Stomach (tissue), 9 donors: ENCODE results near the gene SSTR5. TPM values are rescaled to one million over a fixed set of nuclear protein-coding genes. Genes with fewer than 3 reads are reported as not detected.

Source experiments
- DNase-seq, 2 donors: peaks; one replicate each; pipeline versions ENCODE4 v3.0.0 to v3.0.0-alpha.2; 2013 to 2019
- H3K27ac ChIP-seq, 5 donors: fragments of 200-600 bp in 4 of 5; sonication (generic) in 4 of 5; one replicate each; pipeline ENCODE4 v1.5.1; 2013 to 2019; ENCODE audit warnings: mild to moderate bottlenecking in 1 of 5, moderate library complexity in 1 of 5
- H3K27me3 ChIP-seq, 3 donors: fragments of 200-600 bp; sonication (generic); one replicate each; pipeline ENCODE4 v1.5.1; 2017 to 2019; ENCODE audit warnings: mixed run types in 1 of 3
- H3K36me3 ChIP-seq, 4 donors: fragments of 200-600 bp; sonication (generic); 1 replicate in 3 of 4; 2 replicates in 1 of 4; pipeline ENCODE4 v1.5.1; 2016 to 2019
- H3K4me1 ChIP-seq, 4 donors: fragments of 200-600 bp; sonication (generic); one replicate each; pipeline ENCODE4 v1.5.1; 2016 to 2019
- H3K4me3 ChIP-seq, 4 donors: fragments of 200-600 bp; sonication (generic) in 3 of 4; one replicate each; pipeline ENCODE4 v1.5.1; 2016 to 2019; ENCODE audit warnings: mild to moderate bottlenecking in 1 of 4
- H3K9me3 ChIP-seq, 4 donors: fragments of 200-600 bp; sonication (generic); one replicate each; pipeline ENCODE4 v1.5.1; 2016 to 2019
- CTCF ChIP-seq, 7 experiments: fragments of 450-650 bp in 4 of 7; fragments of 200-600 bp in 3 of 7; sonication (generic) in 3 of 7; IDR thresholded peaks; one replicate each; pipeline ENCODE4 v1.5.1; 2016 to 2019; ENCODE audit warnings: antibody characterized with exemption in 7 of 7, control low read depth in 2 of 7, mild to moderate bottlenecking in 1 of 7
- EP300 ChIP-seq: sonication (generic); formaldehyde crosslinking; IDR thresholded peaks from one replicate; pipeline ENCODE4 v1.6.1; 2017; ENCODE audit warnings: antibody characterized with exemption
- POLR2A ChIP-seq, 4 donors: fragments of 450-650 bp; IDR thresholded peaks; one replicate each; pipeline ENCODE4 v1.6.1; 2016; ENCODE audit warnings: antibody characterized with exemption in 4 of 4, control low read depth in 2 of 4, mild to moderate bottlenecking in 1 of 4, moderate library complexity in 1 of 4
- POLR2AphosphoS5 ChIP-seq, 3 donors: sonication (generic); formaldehyde crosslinking; IDR thresholded peaks; one replicate each; pipeline ENCODE4 v1.6.1; 2016; ENCODE audit warnings: antibody characterized with exemption in 3 of 3
- WGBS, 5 donors: extraction: QIAGEN DNeasy Blood & Tissue Kit in 3 of 5; methylation state at CpG; one replicate each; pipeline versions ENCODE4 v1.1.5 to v1.1.7; 2013 to 2018; 5-methylcytosine and 5-hydroxymethylcytosine counted together
- intact Hi-C: fragments of 100-400 bp; cut with DNase I; formaldehyde crosslinking; loops from one replicate; pipeline ENCODE4 v1.15.1; 2023; ENCODE audit warnings: low total_unique reads
- polyA plus RNA-seq, 3 donors: library from polyadenylated mRNA; stranded (reverse); fragments of 200-250 nt; gene quantifications; one replicate each; pipeline ENCODE4 v1.2.3, GENCODE V29; 2013
- total RNA-seq, 5 donors: library from RNA; depleted of rRNA; stranded (reverse); fragments of >200 nt; gene quantifications; one replicate each; pipeline versions ENCODE4 v1.1.0 to v1.2.3, GENCODE V29; 2014 to 2016
- donor health status: healthy with polysubstance abuse.
- donor health status: Bipolar disorder and iron deficiency.
- donor health status: healthy.

SSTR5 gene
- total and polyA plus RNA-seq, 8 donors = 0.13 TPM; not detected in 7

GRCh38 chr16:1129106-1129960 is 56.8 kb downstream of the SSTR5 start:
- peaks cover 0 to 65% (median 7%) of the 10 kb centered on the region in 3 donors for H3K27me3 ChIP-seq
- H3K36me3 ChIP-seq = no peaks in the 10 kb centered on the region
- H3K9me3 ChIP-seq = no peaks in the 10 kb centered on the region
- H3K27ac ChIP-seq = no peak overlapping the region
- TF ChIP-seq CTCF (IDR thresholded peaks at IDR 0.05) (no peak), POLR2AphosphoS5 (IDR thresholded peaks at IDR 0.05) (no peak), EP300 (no peak), POLR2A (IDR thresholded peaks at IDR 0.05) (no peak)
- 90 to 95% (median 94%) methylated on average over 16 to 48 of the region's 48 CpGs for whole genome bisulfite sequencing, 5 donors
- no peak overlapping the region for H3K4me3 ChIP-seq
- no peak for DNase-seq
- intact Hi-C loops = no loop called here
- H3K4me1 ChIP-seq = peaks cover 0 to 20% (median 17%) of the 10 kb centered on the region in 4 donors

- 78 to 88% (median 85%) methylated on average over 7 to 8 of the region's 8 CpGs for WGBS, 5 donors
- Histone ChIP-seq H3K27ac (no peak overlapping the region), H3K9me3 (no peaks in the 10 kb centered on the region), H3K27me3 (peaks cover 0 to 63% (median 7%) of the 10 kb centered on the region in 3 donors), H3K36me3 (no peaks in the 10 kb centered on the region), H3K4me1 (peaks cover 0 to 26% (median 25%) of the 10 kb centered on the region in 4 donors), H3K4me3 (no peak overlapping the region)
- intact Hi-C loops = no loop called here
- TF ChIP-seq POLR2A (IDR thresholded peaks at IDR 0.05) (no peak), CTCF (IDR thresholded peaks at IDR 0.05) (no peak), EP300 (no peak), POLR2AphosphoS5 (IDR thresholded peaks at IDR 0.05) (no peak)
- no peak for DNase-seq
Measured at GRCh38 chr16:1130382-1130781, 57.8 kb downstream of the SSTR5 start.

Other genes with a start within 250 kb of the SSTR5 start
- 100 to 1,000 TPM in 1 of 5 donors, 10 to 100 TPM in 3, 1 to 10 TPM in 1; 7.6 to 121 (median 13.0) TPM for gene LMF1, start 101.8 kb upstream of the SSTR5 start, total RNA-seq
- gene LMF1, start 101.8 kb upstream of the SSTR5 start, polyA plus RNA-seq = 10 to 100 TPM; 15.3 to 25.5 (median 16.3) TPM
- 10 to 100 TPM in 1 of 5 donors, 1 to 10 TPM in 1, under 1 TPM in 1, not detected in 2; 0.45 to 15.1 (median 3.3) TPM for gene SOX8, start 91.0 kb upstream of the SSTR5 start, total RNA-seq
- 1 to 10 TPM in 1 of 3 donors, under 1 TPM in 1, not detected in 1; 0.50 to 1.1 TPM for gene SOX8, start 91.0 kb upstream of the SSTR5 start, polyA plus RNA-seq
- not detected for gene C1QTNF8, start 23.5 kb downstream of the SSTR5 start, total RNA-seq
- not detected for gene C1QTNF8, start 23.5 kb downstream of the SSTR5 start, polyA plus RNA-seq
- gene CACNA1H, start 80.4 kb downstream of the SSTR5 start, total RNA-seq = 10 to 100 TPM; 15.8 to 49.6 (median 33.3) TPM
- 10 to 100 TPM in 1 of 3 donors, 1 to 10 TPM in 2; 1.5 to 14.5 (median 4.2) TPM for gene CACNA1H, start 80.4 kb downstream of the SSTR5 start, polyA plus RNA-seq
- 10 to 100 TPM in 1 of 5 donors, not detected in 4; 22.9 TPM for gene TPSG1, start 152.5 kb downstream of the SSTR5 start, total RNA-seq
- 1 to 10 TPM in 1 of 3 donors, under 1 TPM in 1, not detected in 1; 0.10 to 1.2 TPM for gene TPSG1, start 152.5 kb downstream of the SSTR5 start, polyA plus RNA-seq
- 100 to 1,000 TPM in 2 of 5 donors, 10 to 100 TPM in 1, 1 to 10 TPM in 1, not detected in 1; 1.8 to 158 (median 70.5) TPM for gene TPSB2, start 157.4 kb downstream of the SSTR5 start, total RNA-seq
- gene TPSB2, start 157.4 kb downstream of the SSTR5 start, polyA plus RNA-seq = 100 to 1,000 TPM in 1 of 3 donors, 10 to 100 TPM in 2; 19.0 to 164 (median 47.9) TPM
- gene TPSAB1, start 168.0 kb downstream of the SSTR5 start, total RNA-seq = 100 to 1,000 TPM in 3 of 5 donors, 10 to 100 TPM in 2; 15.4 to 202 (median 110) TPM
- 100 to 1,000 TPM in 1 of 3 donors, 10 to 100 TPM in 2; 16.9 to 115 (median 32.1) TPM for gene TPSAB1, start 168.0 kb downstream of the SSTR5 start, polyA plus RNA-seq
- gene TPSD1, start 183.3 kb downstream of the SSTR5 start, total RNA-seq = 1 to 10 TPM in 1 of 5 donors, not detected in 4; 7.6 TPM
- gene TPSD1, start 183.3 kb downstream of the SSTR5 start, polyA plus RNA-seq = 1 to 10 TPM in 2 of 3 donors, under 1 TPM in 1; 0.70 to 6.4 (median 2.6) TPM
- 10 to 100 TPM; 42.0 to 71.0 (median 48.0) TPM for gene UBE2I, start 236.9 kb downstream of the SSTR5 start, total RNA-seq
- 10 to 100 TPM; 42.2 to 48.2 (median 42.6) TPM for gene UBE2I, start 236.9 kb downstream of the SSTR5 start, polyA plus RNA-seq